Epidermal melanocyte (primary cell): ENCODE results near the gene CNTD1.
"Not testable (repeated sequence)": the region's sequence is repeated elsewhere in the genome, so short reads cannot be mapped to it uniquely, and the experiment has no call there.

ENCODE experiments used
- DNase-seq: peaks from one replicate; pipeline ENCODE4 v3.0.0; 2011; ENCODE audit warnings: low spot score; ENCODE audit not compliant: insufficient read length

Gene CNTD1, protein sequence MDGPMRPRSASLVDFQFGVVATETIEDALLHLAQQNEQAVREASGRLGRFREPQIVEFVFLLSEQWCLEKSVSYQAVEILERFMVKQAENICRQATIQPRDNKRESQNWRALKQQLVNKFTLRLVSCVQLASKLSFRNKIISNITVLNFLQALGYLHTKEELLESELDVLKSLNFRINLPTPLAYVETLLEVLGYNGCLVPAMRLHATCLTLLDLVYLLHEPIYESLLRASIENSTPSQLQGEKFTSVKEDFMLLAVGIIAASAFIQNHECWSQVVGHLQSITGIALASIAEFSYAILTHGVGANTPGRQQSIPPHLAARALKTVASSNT

DNA sequence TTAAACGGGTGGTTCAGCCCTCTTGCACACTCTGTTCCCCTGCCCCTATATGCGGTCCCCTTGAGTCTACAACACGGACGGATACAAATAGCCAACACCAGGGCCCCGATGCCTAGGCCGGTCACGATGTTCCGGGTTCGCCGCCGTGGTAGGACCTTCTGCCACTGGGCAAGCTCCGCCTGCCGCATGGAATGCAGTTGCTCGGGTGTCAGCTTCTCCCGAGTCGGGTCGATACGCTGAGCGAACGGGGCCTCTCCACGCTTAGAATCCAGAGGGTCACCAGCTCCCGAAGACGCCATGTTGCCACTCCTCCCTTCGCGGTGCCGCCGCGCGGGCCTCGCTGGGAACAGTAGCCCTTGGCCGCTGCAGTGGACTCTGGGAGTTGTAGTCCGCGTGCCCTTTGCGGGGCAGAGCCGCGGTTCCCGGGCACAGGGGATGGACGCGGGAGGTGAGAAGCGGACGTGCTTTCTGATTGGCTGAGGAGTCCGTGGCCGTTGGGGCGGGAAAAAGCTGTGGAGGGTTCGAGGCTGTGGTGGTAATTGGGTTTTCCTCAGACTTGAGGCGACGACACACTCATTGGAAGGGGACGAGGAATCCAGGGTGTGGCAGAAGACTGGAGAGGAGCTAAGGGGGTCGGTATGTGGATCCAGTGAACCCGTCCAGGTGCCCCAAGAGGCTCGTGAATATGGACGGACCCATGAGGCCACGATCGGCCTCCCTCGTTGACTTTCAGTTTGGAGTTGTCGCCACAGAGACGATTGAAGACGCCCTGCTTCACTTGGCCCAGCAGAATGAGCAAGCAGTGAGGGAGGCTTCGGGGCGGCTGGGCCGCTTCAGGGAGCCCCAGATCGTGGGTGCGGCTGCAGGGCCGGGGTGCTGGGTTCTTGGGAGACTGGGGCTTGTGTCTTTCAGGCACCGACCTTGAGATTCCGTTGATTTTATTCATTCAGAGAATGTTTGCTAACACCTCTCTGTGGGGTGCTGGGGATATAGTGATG is at the start of gene CNTD1, which contains the start of gene COA3:
Gene CNTD1, plus strand, starts transcription at position 479 of the 998 bp plus-strand sequence. Its CDS starts 207 bp downstream, at position 686.
Gene COA3, minus strand, starts transcription at position 322 of the 998 bp plus-strand sequence. Its CDS starts 23 bp downstream, at position 299.
- peak; percentile 79 for DNase-seq

DNA sequence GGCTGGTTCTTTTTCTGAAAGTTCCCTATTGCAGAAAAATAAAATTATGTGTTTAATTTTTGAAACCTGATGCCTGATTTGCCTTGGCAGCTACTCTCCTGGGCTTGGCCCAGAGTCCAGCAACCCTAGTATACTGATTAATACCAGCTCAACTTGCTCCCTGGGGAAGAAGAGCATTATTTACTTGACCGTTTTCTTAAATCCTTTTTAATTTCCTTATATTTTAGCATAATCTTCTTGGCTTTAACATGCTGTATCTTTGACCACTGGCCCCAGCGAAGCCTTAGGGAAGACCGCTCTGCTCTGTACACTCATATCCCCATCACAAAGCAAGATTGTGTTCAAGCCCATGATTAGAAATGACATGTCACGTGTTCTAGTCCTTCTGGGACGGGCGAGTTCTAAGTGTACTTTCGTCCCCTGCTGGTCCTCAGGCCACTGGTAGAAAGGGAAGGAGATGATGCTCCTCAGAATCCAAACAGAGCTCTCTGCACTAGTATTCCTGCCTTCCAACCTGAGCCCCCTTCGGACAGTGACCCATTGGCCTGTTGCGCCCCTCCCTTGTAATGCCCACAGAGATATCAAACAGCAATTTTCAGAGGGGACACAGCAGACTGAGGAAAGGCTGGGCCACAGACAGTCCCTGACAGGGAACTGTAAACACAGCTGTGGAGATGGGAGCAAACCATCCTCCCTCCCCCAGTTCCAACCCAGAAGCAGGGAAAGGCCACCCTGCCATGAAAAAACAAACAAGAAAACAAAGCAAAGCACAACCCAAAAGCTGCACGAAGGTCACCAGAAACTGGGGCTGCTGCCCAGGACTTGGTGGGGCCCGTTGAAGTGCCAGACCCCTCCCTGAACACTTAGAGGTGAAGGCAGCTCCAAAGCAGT is 49.5 kb upstream of the CNTD1 start:
- DNase-seq, result no peak

DNA sequence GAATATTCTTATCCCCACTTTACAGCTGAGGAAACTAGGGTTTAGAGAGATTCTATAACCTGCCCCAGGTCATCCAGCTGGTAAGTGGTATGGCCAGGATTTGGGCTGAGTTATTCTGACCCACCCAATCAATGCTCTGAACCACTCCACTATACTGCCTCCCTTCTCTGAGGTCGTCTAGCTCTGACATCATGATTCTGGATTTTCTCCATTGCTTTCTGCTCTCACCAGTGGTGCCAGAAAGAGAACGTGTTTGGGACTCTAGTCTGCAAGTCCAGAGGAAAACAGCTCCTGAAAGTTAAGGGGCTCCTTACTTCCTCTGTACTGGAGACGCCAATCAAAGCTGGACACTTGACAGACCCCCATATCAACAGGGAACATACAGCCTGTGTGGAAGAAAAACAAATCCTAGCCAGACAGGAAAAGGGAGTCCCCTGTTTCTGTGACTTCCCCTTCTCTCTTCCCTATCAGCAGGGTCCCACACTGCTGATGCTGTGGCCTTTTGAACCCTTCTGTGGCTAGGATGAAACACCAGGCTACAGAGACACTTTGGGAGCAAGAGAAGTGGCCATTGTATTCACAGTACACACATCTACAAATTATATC is 47.8 kb upstream of the CNTD1 start:
- DNase-seq, result no peak

DNA sequence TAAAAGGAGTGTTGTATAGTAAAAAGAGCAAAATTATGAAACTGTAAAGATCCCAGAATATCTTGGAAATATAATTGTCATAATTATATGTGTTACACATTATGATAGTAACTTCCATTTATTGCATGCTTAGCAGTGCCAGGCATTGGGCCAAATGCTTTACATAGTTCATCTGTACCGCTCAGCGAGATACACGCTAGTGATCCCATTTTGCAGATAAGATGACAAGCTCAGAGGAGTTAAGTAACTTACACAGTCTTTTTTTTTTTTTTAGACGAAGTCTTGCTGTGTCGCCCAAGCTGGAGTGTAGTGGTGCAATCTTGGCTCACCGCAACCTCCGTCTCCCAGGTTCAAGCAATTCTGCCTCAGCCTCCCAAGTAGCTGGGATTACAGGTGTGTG is 47.0 kb upstream of the CNTD1 start:
- DNase-seq, result no peak

DNA sequence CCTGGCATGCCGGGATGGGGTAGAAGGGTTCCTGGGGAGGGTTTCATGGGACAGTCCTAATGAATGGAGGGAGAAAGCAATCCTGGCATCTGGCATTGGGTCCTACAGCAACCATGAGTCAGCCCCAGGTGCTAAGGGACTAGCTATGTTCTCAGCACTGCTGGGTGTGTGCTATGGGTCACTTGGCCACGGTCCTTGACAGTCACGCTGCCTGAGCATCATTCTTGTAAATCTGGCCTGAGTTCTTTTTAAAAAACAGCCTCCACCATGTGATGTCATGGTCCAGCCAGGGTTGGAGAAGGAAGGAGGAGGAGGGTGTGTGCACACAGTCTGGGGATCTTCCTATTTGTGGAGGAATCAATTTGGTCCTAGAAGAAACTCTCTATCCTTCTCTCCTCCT is 43.9 kb upstream of the CNTD1 start:
- no peak for DNase-seq

DNA sequence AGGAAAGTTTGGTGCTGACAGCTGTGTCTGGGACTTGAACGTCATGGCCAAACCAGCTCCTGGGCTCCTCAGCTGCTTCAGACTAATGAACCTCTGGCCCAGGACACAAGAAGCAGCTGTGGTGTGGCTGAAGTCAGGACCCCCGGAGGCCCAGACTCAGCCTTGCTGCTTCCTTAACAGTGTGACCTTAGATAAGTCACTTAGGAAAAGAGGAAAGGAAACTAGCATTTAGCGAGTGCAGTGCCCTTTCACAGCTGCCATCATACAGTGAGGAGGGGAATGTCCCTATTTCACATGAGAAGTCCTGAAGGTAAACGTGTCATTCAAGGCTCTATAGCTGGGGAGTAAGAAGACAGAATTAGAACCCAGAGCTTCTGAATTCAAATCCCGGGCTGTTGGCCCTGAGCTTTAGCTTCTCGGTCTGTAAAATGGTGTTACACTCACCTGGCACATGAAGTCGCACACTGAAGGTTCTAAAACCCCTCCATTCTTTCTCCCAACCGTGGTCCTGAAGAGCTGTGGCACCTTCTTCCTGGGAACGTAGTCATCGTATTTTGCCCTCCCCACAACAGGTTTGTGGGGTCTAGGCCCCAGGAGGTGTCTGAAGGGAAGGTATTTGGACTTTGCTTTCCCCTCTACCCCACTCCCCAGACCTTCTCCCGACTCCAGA is 38.5 kb upstream of the CNTD1 start:
- no peak for DNase-seq

DNA sequence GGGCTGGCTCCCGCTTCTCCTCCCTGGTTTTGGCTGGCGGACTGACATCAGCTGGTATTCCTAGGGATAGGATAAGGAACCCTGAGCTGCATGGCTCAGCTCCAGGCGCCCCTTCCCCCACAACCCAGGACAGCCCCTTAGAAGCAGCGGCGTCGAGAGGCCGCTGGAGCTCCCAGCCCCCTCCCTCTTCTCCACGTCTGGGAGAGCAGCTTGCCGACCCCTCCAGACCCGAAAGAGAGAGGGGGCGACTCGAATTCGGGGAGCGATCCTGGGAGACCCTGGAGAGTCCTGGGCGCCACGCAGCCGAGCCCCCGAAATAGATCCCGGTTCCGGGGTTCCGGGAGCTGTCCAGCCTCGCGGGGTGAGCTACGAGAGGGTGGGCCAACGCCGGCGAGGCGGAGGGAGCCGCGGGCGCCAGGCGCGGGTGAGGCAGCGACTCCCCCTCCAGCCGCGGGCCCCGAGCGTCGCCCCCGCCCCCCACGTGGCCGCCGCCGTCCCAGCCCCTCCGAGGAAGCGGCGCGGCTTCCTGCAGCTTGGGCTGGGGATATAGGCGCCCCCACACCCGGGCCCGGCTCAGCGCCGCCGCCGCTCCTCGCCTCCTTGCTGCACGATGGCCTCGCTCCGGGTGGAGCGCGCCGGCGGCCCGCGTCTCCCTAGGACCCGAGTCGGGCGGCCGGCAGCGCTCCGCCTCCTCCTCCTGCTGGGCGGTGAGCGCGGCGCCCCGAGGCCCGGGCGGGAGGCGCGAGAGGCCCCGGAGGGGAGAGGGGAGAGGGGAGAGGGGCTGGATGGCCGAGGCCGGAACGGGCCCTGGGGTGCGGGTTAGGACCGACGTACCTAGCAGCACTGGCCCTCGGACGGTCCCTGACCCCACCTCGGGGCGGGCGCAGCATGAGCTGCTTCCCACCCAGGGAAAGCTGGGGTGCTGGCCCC is 37.7 kb upstream of the CNTD1 start, which contains the start of gene RAMP2:
Gene RAMP2, plus strand, starts transcription at position 576 of the 930 bp plus-strand sequence. Its CDS starts 35 bp downstream, at position 611.
- no peak for DNase-seq

DNA sequence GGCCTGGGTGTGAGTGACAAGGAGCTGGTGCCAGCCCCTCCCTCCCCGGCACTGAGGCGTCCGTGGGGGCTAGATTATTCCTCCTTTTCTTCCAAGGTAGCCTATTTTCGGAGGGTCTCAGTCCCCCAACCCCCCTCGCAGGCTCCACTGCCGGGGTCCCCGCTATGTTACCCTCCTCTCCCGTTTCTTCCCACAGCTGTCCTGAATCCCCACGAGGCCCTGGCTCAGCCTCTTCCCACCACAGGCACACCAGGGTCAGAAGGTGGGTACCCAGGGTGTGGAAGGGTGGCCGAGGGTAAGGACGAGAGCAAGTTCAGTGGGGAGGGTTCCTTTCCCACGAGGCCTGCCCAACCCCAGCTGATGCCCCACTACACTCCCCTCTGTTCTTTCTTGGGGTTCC is 37.0 kb upstream of the CNTD1 start:
- DNase-seq, result no peak

DNA sequence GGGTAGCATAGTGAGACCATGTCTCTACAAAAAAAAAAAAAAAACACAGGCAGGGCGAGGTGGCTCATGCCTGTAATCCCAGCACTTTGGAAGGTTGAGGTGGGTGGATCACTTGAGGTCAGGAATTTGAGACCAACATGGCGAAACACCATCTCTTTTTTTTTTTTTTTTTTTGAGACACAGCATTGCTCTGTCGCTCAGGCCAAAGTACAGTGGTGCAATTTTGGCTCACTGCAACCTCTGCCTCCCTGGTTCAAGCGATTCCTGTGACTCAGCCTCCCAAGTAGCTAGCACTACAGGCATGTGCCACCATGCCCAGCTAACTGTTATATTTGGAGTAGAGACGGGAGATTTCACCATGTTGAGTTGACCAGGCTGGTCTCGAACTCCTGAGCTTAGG is 32.5 kb upstream of the CNTD1 start:
- DNase-seq, result no peak

DNA sequence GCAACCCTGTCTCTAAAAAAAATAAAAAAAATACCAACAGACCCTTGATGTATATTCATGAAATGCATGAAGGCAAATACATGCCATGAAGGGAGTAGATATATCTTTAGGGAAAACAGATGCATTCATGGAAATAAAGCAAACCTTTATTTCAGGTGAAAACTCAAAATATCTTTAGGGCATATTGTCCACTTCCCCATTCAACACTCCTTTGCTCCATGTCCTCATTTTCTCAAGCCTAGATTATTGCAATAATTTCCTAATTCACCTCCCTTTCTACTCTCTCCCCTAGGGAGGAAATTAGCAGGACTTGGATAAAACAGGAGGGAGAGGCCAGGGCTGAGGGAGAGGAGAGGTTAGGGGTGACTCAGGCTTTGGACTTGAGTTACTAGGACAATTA is 31.1 kb upstream of the CNTD1 start:
- DNase-seq, result no peak

DNA sequence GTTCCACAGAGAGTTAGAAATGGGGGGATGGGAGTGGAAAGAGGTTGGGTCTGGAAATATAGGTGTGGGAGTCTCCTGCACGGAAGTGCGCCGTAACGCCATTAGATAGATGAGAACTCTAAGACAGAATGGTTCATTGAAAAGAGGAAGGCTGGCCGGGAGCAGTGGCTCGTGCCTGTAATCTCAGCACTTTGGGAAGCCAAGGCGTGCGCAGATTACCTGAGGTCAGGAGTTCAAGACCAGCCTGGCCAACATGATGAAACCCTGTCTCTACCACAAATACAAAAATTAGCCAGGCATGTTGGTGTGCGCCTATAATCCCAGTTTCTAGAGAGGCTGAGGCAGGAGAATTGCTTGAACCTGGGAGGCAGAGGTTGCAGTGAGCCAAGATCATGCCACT is 30.7 kb upstream of the CNTD1 start:
- DNase-seq, result not testable (repeated sequence)

DNA sequence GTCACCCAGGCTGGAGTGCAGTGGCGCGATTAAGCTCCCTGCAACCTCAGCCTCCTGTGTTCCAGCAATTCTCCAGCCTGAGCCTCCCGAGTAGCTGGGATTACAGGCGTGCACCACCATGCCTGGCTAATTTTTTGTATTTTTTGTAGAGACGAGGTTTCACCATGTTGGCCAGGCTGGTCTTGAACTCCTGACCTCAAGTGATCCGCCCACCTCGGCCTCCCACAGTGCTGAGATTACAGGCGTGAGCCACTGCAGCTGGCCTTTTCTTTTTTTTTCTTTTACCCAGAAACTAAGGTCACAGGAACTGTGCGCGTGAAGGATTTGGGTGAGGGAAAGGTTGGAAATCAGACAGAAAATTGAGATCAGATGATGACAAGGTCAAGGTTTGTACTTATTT is 28.7 kb upstream of the CNTD1 start:
- not testable (repeated sequence) for DNase-seq

DNA sequence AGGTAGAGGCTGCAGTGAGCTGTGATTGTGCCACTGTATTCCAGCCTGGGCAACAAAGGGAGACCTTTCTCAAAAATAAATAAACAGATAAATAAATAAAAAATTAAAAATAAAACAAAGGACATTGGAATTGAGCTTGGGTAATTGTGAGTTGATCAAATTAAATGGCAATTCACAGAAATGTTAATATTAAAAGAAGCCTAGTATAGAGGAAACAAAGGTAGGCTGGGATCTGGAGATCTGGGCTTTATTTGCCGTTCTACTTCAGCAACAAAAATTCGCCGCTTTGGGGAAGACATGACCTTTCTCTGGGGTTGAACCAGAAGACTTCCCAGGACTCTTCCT is 25.7 kb upstream of the CNTD1 start:
- no peak for DNase-seq

DNA sequence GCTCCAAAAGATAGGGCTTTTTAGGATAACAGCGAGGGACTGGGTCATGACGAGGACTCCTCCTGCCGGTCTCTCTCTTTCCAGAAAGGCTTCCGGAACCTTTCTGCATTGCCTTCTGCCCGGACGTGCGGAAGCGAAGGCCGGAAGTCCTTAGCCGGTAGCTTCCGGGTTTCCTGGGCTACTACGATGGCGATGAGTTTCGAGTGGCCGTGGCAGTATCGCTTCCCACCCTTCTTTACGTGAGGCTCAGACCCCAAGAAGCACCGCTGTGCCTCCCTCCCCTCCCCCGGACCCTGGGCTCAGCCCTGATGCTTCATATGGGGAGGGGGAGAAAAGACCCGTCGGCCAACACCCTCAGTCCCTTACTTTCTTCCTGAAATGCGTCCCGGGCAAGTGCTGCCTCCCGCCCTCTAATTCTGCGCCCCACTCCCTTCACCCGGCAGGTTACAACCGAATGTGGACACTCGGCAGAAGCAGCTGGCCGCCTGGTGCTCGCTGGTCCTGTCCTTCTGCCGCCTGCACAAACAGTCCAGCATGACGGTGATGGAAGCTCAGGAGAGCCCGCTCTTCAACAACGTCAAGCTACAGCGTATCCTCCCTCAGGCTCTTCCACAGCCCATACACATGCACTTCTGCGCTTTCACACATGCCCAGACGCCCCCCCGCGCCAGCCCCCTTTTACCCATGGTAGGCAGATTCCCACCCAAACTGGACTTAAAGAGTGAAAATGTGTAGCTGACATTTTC is 25.2 kb upstream of the CNTD1 start, which contains the start of gene VPS25:
Gene VPS25, plus strand, starts transcription at position 160 of the 746 bp plus-strand sequence. Its CDS starts 27 bp downstream, at position 187.
- peak; percentile 91 for DNase-seq

DNA sequence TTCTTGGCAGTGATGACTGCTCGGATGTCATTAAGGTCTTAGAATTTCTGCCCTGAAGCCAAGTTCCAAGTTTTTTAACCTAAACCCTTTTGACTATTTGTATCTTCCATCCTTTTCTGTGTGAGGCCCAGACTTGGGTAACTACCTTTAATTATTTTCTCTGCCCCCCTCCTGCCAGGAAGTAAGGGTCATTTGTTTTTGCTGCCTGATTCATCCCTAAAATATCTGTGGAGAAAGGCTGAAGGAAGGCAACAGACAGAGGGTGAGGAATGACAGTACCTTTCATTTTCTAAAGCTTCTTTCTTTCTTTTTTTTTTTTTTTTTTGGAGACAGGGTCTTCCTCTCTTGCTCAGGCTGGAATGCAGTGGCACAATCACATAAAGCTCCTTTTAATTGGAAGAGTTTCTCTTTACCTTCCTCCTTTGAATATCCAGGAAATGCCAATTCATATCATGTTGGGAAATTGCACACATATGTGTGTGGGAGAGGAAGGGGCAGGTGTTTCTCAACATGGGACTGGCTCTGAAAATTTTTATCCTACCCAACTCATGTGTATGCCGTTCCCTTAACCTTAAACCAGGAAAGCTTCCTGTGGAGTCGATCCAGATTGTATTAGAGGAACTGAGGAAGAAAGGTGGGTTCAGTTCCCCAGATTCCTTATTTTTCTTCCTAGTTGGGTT is 24.5 kb upstream of the CNTD1 start:
- DNase-seq, result no peak

DNA sequence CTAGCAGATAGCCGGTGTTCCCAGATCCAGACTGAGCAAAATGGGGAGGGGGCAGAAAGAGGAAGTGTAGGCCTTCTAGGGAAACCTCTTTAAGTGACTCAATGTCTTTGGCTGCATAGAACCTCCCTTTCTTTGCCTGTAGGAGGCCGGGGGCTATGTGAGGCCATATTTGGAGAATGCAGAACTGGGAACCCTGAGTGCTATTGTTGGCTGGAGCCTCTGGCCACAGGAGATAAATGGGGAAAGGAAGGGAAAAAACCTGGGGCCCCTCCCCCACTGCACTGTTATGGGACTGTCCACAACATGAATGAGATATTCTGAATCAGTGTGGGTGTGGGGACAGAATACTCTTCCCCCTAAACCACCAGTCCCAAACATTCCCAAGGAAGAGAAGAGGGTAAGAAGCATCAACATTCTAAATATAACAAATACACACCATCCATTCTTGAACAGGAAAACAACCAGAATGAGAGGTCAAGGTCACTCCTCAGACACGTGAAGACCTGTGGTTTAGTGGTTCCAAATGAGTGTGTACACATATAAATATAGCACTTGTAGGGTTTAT is 23.0 kb upstream of the CNTD1 start:
- no peak for DNase-seq

DNA sequence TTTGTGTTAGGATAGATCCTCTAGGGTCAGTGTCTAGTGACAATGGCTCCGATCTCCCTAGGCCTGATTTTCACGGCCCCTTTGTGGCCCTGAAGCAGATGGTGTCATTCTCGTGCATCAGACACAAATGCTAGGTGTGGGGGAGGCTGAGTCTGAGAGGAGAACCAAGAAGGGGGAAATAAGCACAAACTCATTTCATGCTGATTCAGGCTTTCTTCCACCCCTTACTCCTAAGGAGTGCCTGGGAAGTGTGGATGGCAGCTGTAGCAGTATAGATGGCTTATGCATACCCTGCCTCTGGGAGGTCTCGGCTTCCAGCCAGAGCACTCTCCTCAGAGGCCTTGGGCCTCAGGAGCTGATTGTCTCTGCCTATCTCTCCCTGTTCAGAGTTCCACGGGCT is 20.1 kb upstream of the CNTD1 start:
- no peak for DNase-seq
